Endothelial cell of umbilical vein (primary cell): ENCODE results near the gene RBM15B.

Experiments
- EZH2 ChIP-seq: IDR thresholded peaks from 2 replicates; pipeline ENCODE4 v1.6.1; 2012; ENCODE audit warnings: borderline replicate concordance, low read depth, mild to moderate bottlenecking, moderate library complexity, low read length, inconsistent platforms; ENCODE audit not compliant: severe bottlenecking
- FOS ChIP-seq: IDR thresholded peaks from 2 replicates; pipeline ENCODE4 v1.6.1; 2011; ENCODE audit warnings: mild to moderate bottlenecking, low read length, moderate library complexity, borderline replicate concordance; ENCODE audit not compliant: insufficient read depth
- POLR2A ChIP-seq: IDR thresholded peaks from 2 replicates; pipeline ENCODE4 v1.6.1; 2012; ENCODE audit warnings: low read depth, mild to moderate bottlenecking, control low read depth, low read length
- POLR2AphosphoS5 ChIP-seq: IDR thresholded peaks from 2 replicates; pipeline ENCODE4 v1.6.1; 2012; ENCODE audit warnings: low read depth, mild to moderate bottlenecking, control low read depth, low read length, moderate library complexity; ENCODE audit not compliant: insufficient read depth
- TF ChIP-seq, protein P1 (sequence below), 2 donors: IDR thresholded peaks; 1 replicate in 1 of 2; 2 replicates in 1 of 2; pipeline ENCODE4 v1.5.1; 2011; ENCODE audit warnings: low read length in 2 of 2, mild to moderate bottlenecking in 2 of 2, moderate library complexity in 2 of 2, control low read depth in 1 of 2, inconsistent platforms in 1 of 2, low read depth in 1 of 2; ENCODE audit not compliant: insufficient read depth in 1 of 2; ENCODE audit errors: extremely low read depth in 1 of 2

- TF ChIP-seq FOS (no peak), EZH2 (no peak), POLR2A (no peak), POLR2AphosphoS5 (no peak)
- TF ChIP-seq, protein P1, sequence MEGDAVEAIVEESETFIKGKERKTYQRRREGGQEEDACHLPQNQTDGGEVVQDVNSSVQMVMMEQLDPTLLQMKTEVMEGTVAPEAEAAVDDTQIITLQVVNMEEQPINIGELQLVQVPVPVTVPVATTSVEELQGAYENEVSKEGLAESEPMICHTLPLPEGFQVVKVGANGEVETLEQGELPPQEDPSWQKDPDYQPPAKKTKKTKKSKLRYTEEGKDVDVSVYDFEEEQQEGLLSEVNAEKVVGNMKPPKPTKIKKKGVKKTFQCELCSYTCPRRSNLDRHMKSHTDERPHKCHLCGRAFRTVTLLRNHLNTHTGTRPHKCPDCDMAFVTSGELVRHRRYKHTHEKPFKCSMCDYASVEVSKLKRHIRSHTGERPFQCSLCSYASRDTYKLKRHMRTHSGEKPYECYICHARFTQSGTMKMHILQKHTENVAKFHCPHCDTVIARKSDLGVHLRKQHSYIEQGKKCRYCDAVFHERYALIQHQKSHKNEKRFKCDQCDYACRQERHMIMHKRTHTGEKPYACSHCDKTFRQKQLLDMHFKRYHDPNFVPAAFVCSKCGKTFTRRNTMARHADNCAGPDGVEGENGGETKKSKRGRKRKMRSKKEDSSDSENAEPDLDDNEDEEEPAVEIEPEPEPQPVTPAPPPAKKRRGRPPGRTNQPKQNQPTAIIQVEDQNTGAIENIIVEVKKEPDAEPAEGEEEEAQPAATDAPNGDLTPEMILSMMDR (IDR thresholded peaks at IDR 0.05; ENCODE audit: extremely low read depth in 1 of 2, insufficient read depth in 1 of 2, low read depth in 1 of 2, low read length in 2 of 2): no peak
These were observed 16.6 kb upstream of the RBM15B start for GRCh38 chr3:51374456-51374855.
